Upper lobe of left lung (tissue), 6 donors: Measurements from ENCODE around the gene CXCR5. TPM values are rescaled to one million over a fixed set of nuclear protein-coding genes. Genes with fewer than 3 reads are reported as not detected.

Source experiments
- ATAC-seq, 2 donors: fragments of 200-7000 bp; cut with Tn5 transposase; one replicate each; pipeline ENCODE4 v1.9.1; 2022; ENCODE audit warnings: mild to moderate bottlenecking in 2 of 2, moderate library complexity in 2 of 2; ENCODE audit not compliant: low FRiP score in 2 of 2
- DNase-seq, 2 donors: peaks; one replicate each; pipeline ENCODE4 v3.0.0-alpha.2; 2019 to 2020
- H3K27ac ChIP-seq, 4 donors: fragments of 200-600 bp; sonication (generic); one replicate each; pipeline ENCODE4 v1.5.1; 2016 to 2019
- H3K27me3 ChIP-seq, 4 donors: fragments of 200-600 bp; sonication (generic); one replicate each; pipeline ENCODE4 v1.5.1; 2017 to 2019
- H3K36me3 ChIP-seq, 4 donors: fragments of 200-600 bp; sonication (generic); one replicate each; pipeline ENCODE4 v1.5.1; 2016 to 2019
- H3K4me1 ChIP-seq, 4 donors: fragments of 200-600 bp; sonication (generic); one replicate each; pipeline ENCODE4 v1.5.1; 2018 to 2019
- H3K4me3 ChIP-seq, 4 donors: fragments of 200-600 bp; sonication (generic); one replicate each; pipeline ENCODE4 v1.5.1; 2017 to 2019; ENCODE audit warnings: mild to moderate bottlenecking in 2 of 4, moderate library complexity in 1 of 4
- H3K9me3 ChIP-seq, 4 donors: fragments of 200-600 bp; sonication (generic); one replicate each; pipeline ENCODE4 v1.5.1; 2018 to 2019
- EP300 ChIP-seq, 4 donors: sonication (generic); formaldehyde crosslinking; IDR thresholded peaks; one replicate each; pipeline ENCODE4 v1.5.1; 2017; ENCODE audit warnings: antibody characterized with exemption in 4 of 4, control low read depth in 2 of 4
- POLR2A ChIP-seq, 4 donors: fragments of 450-650 bp; IDR thresholded peaks; one replicate each; pipeline ENCODE4 v1.5.1; 2016 to 2017; ENCODE audit warnings: antibody characterized with exemption in 4 of 4, mild to moderate bottlenecking in 2 of 4
- POLR2AphosphoS5 ChIP-seq, 2 donors: sonication (generic); formaldehyde crosslinking; IDR thresholded peaks; one replicate each; pipeline ENCODE4 v1.5.1; 2017; ENCODE audit warnings: antibody characterized with exemption in 2 of 2
- WGBS, 2 donors: methylation state at CpG; one replicate each; pipeline ENCODE4 v1.1.5; 2017 to 2018; 5-methylcytosine and 5-hydroxymethylcytosine counted together
- total RNA-seq, 6 donors: library from RNA; depleted of rRNA in 4 of 6; stranded (reverse); fragments of >200 nt in 4 of 6; gene quantifications; one replicate each; pipeline versions ENCODE4 v1.1.0 to v1.2.1, GENCODE V29; 2016 to 2021
- TF ChIP-seq, protein P1 (sequence below), 6 experiments: fragments of 450-650 bp in 4 of 6; fragments of 200-600 bp in 2 of 6; sonication (generic) in 2 of 6; IDR thresholded peaks; one replicate each; pipeline ENCODE4 v1.5.1; 2016 to 2019; ENCODE audit warnings: antibody characterized with exemption in 6 of 6
- donor health status: DM: no; HTN: no; CAD: no; lungs with moderate emphysema.
- donor health status: DM: no; HTN: yes; CAD: no; lungs with severe emphysema.

Gene CXCR5
- total RNA-seq, 6 donors from 2014 or later: under 0.01 to 0.17 (median 0.16) TPM; not detected in 2

DNA sequence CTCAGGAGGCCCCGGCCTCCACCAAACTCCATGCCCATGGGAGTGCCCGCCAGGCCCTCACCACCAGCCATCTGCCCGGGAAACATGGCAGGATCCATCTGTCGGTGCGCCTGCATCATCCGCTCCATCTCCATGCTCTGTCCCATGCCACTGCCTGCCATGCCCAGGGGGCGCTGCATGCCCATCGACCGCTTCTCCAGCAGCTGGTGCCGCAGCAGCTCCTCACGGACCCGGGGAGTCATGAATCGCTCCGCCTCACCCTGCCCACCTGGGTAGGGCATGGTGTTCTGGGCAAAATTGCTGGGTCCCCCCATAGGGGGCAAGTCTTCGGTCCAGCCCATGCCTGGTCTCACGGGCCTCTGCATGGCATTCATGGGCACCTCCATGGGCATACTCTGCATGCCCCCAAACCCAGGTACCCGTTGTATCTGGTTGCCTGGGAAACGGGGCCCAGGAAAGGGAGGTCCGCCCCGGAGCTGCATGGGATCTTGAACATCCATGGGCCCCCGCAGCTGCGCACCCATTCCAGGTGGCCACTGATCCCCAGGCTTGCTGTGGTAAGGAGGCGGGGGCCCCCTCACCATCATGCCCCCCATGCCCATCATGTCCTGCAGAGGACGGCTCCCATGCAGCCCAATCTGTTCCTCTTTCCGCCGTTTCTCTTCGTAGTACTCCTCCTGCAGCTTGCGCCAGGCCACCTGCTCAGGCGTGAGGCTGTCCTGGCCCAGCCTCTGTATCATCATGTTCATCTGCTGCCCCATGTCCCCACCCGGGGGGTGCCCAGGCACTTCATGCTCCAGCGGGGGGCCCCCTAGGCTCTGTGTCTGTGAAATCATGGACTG is 18.0 kb downstream of the CXCR5 start:
- Histone ChIP-seq H3K27me3 (no peaks in the 10 kb centered on the region), H3K27ac (no peak overlapping the region), H3K4me3 (no peak overlapping the region), H3K36me3 (peaks cover 23 to 100% (median 77%) of the 10 kb centered on the region in 4 donors), H3K4me1 (peaks cover 0 to 6% (median 4%) of the 10 kb centered on the region in 4 donors), H3K9me3 (no peaks in the 10 kb centered on the region)
- TF ChIP-seq, protein P1, sequence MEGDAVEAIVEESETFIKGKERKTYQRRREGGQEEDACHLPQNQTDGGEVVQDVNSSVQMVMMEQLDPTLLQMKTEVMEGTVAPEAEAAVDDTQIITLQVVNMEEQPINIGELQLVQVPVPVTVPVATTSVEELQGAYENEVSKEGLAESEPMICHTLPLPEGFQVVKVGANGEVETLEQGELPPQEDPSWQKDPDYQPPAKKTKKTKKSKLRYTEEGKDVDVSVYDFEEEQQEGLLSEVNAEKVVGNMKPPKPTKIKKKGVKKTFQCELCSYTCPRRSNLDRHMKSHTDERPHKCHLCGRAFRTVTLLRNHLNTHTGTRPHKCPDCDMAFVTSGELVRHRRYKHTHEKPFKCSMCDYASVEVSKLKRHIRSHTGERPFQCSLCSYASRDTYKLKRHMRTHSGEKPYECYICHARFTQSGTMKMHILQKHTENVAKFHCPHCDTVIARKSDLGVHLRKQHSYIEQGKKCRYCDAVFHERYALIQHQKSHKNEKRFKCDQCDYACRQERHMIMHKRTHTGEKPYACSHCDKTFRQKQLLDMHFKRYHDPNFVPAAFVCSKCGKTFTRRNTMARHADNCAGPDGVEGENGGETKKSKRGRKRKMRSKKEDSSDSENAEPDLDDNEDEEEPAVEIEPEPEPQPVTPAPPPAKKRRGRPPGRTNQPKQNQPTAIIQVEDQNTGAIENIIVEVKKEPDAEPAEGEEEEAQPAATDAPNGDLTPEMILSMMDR (IDR thresholded peaks at IDR 0.05): peak in 1 of 6 experiments; percentile 10
- TF ChIP-seq EP300 (IDR thresholded peaks at IDR 0.05): no peak
- DNase-seq: peak in 1 of 2 donors; percentile 84
- 90 to 91% methylated on average over 17 to 31 of the region's 31 CpGs for WGBS, 2 donors
- ATAC-seq: no peak

DNA sequence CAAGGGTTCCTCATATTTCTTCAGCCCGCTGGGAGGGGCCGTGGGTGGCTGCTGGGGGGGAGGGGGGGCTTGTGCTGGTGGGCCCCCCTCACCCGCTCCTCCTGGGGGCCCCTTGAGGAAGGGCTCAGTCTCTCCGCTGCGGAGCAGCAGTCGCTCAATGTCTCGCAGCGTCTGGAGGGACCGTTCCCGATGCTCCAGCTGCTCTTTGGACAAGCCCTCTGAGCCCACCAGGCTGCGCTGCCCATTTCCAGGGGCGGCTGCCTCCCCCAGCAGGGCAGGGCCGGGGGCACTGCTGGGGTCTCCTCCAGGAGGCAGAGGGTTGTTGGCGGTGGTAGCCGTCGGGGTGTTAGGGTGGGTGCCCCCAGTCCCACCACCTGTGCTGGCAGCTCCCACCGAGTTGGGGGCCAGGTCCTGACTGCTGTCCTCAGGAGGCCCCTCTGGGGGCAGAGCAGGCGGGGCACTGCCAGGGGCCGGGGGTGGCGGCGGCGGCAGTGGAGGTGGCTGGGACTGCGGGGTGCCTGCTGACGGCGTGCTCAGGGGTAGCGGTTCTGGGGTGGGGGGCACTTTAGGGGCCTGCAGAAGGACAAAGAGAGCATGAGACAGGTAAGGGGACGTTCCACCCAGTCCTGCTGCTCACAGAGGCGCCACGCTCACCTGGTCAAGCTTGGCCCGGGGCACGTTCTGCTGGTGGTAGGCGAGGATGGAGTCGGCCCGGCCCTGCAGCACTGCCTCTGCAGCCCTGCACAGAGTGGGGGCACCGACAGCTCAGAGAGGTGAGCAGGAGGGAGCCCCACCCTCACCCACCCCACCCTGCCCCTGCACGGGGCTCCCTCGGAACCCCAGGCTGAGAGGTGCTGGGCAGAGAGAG is 18.9 kb downstream of the CXCR5 start:
- DNase-seq (peak in 1 of 2 donors; percentile 77), ATAC-seq (no peak)
- H3K36me3 ChIP-seq: peaks cover 23 to 99% (median 77%) of the 10 kb centered on the region in 4 donors
- no peaks in the 10 kb centered on the region for H3K27me3 ChIP-seq
- peaks cover 6 to 11% (median 10%) of the 10 kb centered on the region in 4 donors for H3K4me1 ChIP-seq
- WGBS, 2 donors: 89 to 95% methylated on average over 17 to 20 of the region's 37 CpGs
- H3K9me3 ChIP-seq: no peaks in the 10 kb centered on the region
- TF ChIP-seq EP300 (IDR thresholded peaks at IDR 0.05) (no peak), POLR2A (IDR thresholded peaks at IDR 0.05) (no peak), POLR2AphosphoS5 (IDR thresholded peaks at IDR 0.05) (no peak)
- TF ChIP-seq, protein P1 (IDR thresholded peaks at IDR 0.05): no peak
- H3K4me3 ChIP-seq: no peak overlapping the region
- H3K27ac ChIP-seq: no peak overlapping the region

DNA sequence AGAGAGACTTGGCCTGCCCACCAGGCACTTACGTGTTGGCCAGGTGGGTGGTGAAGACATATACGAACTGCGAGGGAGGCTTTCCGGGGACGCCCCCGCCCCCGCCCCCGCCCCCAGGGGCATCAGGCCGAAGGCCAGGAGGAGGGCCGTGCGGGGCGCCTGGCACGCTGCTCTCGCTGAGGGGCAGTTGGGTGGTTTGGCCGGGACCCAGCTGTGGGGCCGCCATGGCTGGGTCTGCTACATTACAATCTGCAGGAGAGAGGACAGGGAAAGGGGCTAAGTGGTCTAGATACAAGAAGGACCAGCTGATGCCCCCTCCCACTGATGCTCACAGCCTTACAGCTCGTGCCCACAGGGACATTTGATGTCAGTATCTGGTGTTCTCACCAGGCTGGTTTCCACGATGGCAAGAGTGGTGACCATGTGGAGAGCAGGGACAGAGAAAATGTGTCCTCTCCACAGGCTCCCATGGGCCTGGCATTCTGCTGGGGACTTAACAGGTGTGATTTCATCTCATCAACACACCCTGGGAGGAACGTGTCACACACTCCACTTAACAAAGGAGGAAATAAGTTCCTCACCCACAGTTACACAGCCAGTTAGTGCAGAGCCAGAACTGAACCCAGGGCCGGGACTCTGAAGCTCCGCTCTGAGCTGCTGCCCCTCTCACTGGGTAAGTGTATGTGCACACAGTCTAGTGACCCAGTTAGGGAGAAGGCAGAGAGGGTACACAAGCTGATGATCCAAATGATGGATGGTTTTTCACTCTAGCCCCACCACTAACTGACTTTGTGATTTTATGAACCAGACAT is 19.7 kb downstream of the CXCR5 start:
- H3K27me3 ChIP-seq: no peaks in the 10 kb centered on the region
- TF ChIP-seq POLR2AphosphoS5 (IDR thresholded peaks at IDR 0.05) (no peak), POLR2A (IDR thresholded peaks at IDR 0.05) (no peak), EP300 (IDR thresholded peaks at IDR 0.05) (no peak)
- TF ChIP-seq, protein P1 (IDR thresholded peaks at IDR 0.05): no peak
- WGBS, 2 donors: 88% methylated on average over 18 to 21 of the region's 21 CpGs
- no peaks in the 10 kb centered on the region for H3K9me3 ChIP-seq
- ATAC-seq (no peak), DNase-seq (peak in 1 of 2 donors; percentile 75)
- H3K27ac ChIP-seq: no peak overlapping the region
- H3K4me1 ChIP-seq: peaks cover 14 to 20% (median 15%) of the 10 kb centered on the region in 4 donors
- no peak overlapping the region for H3K4me3 ChIP-seq
- H3K36me3 ChIP-seq: peaks cover 23 to 98% (median 78%) of the 10 kb centered on the region in 4 donors
